Measurements from ENCODE around the gene LCP2.

Gene LCP2

GRCh38 chr5:170216257-170216864 is 81.2 kb downstream of the LCP2 start:
- DNase-seq (ENCODE audit: low read depth): no peak

- DNase-seq (ENCODE audit: low read depth): no peak
These were observed 85.8 kb downstream of the LCP2 start for GRCh38 chr5:170211575-170212334.

- DNase-seq (ENCODE audit: low read depth): no peak
These were observed 90.6 kb downstream of the LCP2 start for GRCh38 chr5:170206958-170207357.

DNA sequence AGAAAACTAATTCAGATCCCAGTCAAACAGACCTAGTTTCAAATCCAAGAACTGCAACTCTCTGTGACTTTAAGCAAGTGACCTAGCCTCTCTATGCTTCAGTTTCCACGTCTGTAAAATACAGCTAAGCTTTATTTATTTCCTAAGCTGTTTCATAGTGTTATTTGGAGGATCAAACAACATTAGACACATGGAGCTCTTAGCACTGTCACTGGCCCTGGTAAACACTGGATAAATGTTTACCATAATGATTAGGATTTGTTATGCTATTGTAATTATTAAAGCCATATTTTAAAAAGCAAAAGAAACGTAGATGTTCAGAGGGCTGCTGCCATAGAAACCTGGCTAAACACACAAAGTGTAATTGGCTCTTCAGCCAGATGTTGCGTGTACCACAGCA is 91.4 kb downstream of the LCP2 start:
- no peak for DNase-seq (ENCODE audit: low read depth)

DNA sequence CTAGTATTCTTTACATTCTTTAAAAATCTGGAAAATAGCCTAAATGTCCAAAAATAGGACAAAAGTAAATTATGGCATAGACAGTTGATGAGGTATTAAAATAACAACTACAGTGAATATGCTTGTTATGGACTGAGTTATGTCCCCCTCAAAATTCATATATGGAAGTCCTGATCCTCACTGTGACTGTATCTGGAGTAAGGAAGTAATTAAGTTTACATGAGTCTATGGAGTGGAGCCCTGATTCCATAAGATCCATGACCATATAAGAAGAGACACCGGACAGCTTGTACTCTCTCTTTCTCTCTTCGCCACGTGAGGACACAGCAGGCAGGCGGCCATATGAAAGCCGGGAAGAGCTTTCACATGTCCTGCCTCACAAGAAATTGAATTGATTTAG is 93.4 kb downstream of the LCP2 start:
- no peak for DNase-seq (ENCODE audit: low read depth)

DNA sequence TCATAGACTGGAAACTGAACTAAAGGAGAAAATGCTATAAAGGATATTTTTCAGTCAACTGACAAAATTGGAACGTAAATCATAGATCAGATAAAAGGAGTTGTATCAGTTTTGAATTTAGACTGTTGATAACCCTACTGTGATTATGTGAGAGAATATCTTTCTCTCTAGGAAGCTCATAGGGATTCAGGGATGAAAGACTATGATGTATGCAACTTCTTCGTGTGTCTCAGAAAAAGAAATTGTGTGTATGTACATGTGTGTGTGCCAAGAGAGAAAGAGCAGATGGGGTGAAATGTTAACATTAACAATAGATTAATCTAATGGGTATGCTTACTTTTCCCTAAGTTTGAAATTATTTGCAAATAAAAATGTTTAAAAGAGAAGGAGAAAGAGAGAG is 95.5 kb downstream of the LCP2 start:
- no peak for DNase-seq (ENCODE audit: low read depth)

GRCh38 chr5:170201311-170201710 is 96.3 kb downstream of the LCP2 start:
- no peak for DNase-seq (ENCODE audit: low read depth)

DNA sequence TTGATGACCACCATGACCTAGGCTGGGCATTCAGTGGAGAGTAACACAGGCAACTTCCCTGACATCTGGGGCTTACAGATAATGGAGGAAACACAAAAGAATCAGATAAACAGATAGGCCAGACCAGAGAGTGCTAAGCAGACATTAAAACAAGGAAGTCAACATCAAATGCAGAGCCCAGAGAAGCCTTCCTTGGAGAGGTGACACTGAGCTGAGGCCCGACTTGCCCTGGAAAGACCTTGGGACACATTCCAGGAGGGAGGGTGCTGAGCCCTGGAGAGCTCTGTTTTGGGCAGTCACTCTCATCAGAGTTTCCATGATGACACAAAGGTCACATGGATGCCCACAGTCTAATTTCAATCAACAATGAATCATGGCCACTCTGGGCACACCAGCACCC is 96.7 kb downstream of the LCP2 start:
- no peak for DNase-seq (ENCODE audit: low read depth)
